Epidermal melanocyte (primary cell): Measurements from ENCODE around the gene DHRS2.

Experiments used
- DNase-seq: peaks from one replicate; pipeline ENCODE4 v3.0.0; 2011; ENCODE audit warnings: low spot score; ENCODE audit not compliant: insufficient read length

Gene DHRS2

DNA sequence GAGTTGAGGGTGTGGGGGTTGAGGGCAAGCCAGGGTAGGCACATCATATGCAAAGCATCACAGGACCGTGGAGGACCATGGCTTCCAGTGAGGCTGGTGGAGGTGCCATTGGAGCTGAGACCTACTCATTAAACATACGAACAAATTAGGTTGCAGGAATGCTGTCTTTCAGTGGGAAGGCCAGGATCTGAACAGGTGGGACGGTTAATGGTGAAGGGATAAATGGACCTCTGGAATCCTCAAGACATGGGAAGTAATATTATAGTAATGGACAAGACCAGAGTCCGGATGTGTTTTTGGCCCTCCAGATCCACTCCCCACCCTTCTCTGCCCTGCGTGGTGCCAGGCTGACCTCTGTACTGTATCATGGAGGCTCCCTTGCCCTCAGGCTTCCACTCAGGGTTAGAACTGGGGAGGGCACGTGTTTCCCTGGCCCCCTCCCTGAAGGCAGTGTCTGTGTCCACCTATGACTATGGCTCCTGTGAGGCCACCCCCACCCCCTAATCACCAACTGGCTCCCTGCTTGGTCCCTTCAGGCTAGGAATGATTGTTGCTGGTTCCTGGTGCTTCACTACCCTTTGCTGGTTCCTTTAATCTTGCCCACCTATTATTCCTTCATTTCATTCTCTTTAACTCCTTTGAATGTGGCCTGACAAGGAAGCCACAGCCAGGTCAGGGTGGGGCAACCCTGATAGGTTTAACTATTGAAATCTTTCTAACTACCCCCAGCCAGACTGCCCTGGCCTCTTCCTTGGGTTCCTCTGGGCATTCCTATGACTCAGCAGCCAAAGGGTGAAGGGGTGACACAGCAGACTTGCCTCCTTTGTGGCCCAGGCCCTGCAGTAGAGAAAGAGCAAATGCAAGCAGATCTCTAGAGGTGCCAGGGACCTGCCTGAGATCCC, 10.7 kb downstream of the DHRS2 start:
- no peak for DNase-seq

DNA sequence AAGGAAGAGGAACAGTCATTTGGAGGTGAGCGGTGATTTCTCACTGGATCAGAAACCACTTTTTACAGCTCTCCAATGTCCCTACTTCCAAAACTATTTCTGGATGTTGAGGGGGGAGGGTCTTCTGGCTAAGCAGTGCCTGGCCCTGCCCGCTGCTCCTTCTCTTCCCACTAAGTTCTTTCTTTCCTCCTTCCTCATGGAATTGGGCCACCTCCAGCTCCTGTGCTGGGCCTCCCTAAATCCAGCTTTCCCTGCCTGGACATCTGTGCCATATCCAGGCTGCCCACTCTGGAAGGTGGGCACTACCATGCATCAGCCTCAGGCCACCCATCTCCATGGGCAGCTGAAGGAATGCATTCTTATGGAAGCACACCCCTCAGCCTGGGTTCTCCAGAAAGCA, 11.5 kb downstream of the DHRS2 start:
- no peak for DNase-seq

DNA sequence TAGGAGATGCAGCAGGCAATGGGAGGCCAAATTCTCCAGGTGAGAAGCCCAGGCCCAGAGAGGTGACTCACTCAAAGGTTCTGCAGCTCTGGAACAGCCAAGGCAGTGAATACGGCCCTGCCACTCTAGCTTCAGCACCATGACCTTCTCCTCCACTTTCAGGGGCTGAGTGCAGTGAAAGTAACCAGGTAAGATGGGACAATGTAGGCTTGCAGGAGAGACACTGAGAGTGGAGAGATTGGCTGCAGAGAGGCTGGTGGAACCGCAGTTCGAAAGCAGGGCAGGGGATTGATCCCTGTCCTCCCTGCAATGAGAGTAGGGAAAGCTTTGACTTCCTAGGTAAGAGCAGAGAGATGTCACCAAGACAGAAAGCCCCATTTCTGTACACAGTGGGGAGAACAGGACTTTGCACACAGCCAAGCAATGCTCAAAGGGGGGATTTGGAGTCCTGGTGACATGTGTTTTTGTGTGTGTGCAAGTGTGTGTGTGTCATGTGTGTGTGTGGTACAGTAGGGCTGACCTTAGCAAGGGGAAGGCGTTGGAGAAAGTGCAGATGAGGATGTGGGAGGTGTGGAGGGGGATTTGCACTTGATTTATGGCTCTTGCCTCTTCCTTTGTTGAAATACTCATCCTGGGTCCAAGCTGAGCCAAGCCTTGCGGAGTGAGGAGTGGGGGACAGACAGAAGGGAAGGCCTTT, 12.7 kb downstream of the DHRS2 start:
- DNase-seq = no peak

DNA sequence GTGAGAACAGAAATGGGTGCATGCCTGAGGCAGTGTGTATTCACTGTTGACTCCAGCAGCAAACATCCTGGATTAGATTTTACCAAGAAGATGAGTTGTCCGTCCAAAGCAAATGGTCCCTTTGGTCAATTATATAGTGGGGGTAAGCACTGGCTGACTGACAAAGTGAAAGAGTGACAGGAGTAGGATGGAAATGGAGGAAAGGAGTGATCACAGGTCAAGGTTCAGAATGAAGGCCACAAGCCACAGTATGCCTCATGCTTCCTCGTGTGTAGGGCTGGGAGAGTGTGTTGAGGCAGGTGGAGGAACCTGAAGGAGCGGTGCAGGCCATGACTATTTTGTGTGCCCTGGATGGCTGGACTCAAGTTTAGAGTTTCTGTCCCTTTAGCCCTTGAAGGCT, 14.3 kb downstream of the DHRS2 start:
- no peak for DNase-seq

DNA sequence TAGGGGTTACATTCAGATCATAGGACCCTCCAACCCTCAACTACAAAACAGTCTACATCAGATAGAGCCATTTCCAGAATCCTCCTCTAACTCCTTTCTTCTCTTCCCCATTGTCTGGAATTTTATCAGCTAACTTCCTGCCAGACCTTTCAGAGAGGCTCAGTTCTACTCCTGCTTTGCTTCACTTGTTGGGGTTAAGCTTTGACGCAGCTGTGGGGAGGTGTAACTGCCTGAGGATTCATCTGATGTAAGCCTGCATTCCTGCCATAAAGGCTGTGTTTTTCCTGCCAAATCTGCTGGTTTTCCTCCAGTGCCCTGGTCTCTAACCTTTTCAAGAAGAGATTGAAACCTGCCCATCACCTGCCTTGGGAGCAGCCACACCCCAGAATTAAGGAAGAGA, 16.9 kb downstream of the DHRS2 start:
- DNase-seq = no peak

DNA sequence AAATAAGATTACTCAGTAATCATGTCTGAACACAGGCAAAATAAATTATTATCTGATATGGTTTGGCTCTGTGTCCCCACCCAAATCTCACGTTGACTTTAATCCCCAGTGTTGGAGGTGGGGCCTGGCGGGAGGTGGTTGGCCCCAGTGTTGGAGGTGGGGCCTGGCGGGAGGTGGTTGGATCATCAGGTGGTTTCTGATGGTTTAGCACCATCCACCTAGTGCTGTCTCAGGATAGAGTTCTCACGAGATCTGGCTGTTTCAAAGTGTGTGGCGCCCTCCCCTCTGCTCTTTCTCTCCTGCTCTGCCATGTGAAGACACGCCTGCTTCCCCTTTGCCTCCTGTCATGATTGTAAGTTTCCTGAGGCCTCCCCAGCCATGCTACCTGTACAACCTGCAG, 18.1 kb downstream of the DHRS2 start:
- no peak for DNase-seq

DNA sequence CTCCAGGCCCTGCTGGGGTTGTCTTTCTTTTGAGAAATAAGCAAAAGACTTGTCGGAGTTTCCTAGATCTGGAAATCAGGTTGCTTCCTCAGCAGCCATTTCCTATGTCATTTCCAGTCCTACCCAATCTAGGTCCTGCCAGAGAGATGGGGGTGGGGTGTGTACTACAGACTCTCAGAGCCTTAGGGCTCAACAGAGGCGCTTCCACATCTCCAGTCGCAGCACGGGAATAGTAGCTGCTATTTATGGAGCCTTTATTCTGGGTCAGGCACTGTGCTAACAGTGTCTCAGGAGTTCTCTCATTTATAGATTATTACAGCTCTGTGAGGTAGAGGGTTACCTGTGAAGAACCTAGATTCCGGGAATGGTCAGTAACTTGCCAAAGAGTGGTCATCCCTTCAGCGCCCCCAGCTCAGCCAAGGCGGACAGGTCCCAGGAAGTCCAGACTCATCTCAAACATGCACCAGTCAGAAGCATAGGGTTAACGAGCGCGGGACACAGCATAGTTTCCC, 21.9 kb downstream of the DHRS2 start:
- DNase-seq = no peak

DNA sequence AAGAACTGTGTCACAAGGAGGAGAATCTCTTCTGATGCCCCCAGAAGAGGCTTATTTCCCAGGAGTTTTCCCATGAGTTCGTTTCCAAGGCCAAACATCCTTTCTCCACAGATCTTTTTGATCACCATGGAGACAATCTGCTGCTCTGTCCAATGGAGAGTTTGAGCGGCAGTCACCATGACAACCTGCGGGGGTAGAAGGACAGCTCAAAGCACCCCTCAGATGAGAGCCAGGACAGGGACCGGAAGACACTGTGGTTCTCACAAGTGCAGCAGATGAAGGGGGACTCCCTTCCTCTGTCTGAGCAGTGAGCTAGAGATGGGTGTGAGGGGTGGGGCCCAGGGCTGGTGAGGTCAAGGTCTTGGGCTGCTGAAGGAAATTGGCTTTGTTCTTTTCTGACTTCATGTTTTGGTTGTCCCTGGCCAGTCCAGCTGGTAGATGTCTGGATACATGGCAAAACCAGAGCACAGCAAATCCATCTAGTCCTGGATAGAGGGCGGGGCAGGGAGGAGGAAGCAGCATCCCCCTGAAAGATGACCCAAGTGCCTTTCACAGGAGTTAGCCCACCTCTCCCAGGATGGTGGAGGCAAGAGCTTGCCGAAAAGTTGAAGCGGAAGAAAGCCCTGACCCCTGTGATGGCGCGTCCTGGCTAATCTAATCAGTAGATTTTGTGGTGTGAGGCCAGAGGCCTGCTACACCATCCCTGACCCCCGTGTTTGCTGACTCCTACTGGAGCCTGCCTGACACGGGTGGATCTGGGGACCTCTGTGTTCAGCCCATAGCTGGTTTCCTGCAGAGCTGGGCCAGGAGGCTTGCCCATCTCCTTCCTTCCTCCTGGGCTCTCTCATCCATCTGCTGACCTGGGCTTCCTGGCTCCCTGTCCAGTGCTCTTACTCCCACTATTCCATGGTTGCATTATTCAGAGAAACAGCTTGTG, 24.4 kb downstream of the DHRS2 start:
- no peak for DNase-seq

DNA sequence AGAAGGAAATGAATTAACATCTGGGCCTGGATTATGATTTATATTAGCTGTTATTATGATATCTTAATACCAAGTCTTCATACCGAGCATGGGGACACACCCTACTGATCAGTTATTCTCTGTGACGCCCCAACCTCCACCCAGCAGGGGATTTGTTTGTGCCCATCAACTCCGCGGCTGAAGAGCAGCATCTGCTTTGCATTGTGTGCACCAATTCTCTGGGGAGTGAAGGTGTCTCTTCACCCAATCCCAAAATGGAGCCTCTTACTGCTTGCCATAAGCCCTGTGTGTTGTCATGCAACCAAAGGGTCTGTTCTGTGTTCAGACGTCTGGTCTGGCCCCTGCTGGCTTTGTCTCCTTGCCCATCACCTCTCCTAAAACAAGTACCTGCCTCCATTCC, 25.4 kb downstream of the DHRS2 start:
- no peak for DNase-seq

DNA sequence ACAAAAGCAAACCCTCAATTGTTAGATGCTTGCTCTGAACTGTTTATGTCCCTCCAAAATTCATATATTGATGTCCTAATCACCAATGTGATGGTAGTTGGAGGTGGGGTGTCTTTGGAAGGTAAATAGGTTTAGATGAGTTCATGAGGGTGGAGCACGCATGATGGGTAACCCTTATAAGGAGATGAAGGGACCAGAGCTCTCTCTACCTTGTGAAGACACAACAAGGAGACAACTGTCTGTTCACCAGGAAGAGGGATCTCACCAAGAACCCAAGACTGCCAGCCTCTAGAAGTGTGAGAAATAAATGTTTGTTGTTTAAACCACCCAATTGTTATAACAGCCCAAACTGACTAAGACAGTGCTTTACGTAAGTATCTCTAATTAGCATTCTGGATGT, 27.0 kb downstream of the DHRS2 start:
- DNase-seq = no peak

DNA sequence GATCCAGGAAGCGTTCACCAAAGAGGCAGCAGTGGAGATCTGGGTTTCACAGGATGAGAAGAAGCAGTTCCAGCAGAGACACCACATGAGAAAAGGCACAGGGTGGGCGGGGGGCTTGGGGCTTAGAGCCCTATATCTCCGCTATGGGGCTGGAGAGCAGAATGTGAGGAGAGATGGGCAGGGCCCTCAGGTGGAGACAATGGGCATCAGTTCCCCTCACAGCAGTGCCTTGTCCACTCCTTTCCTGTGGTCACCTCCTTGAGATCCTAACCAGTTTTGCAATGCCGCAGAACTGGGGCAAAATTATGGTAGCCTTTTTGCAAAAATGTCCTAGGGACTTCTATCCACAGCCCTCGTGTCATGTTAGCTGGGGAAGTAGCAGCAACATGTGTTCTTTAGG, 27.5 kb downstream of the DHRS2 start:
- DNase-seq = no peak

DNA sequence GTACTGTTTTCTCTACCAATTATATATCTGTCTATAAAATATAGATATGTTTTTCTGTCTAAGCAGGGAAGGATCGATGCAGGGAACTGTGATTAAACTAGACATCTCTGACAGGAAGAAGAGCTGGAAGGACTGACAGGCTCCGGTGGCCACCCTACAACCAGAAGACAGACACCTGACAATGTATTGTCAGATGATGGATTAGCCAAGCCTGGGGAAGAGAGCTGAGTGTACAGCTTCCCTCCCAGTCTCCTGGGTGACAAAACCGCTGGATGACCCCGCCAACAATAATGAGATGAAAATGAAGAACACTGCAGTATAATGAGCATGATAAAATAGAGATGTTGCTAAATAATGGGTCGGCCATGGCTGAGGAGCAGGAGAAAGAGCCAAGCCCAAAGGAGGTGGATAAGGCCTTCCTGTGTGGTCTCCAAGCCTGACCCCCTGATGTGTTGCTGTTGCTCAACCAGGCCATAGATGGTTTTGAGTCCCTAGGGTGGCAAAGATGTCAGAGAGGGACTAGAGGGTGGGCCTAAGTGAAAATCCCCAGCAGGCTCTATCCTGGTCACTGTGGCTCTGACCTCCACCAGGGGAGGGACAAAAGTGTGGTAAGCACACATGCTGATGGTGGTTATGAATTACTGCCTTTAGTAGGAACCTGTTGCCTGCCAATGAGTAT, 28.2 kb downstream of the DHRS2 start:
- DNase-seq = no peak

DNA sequence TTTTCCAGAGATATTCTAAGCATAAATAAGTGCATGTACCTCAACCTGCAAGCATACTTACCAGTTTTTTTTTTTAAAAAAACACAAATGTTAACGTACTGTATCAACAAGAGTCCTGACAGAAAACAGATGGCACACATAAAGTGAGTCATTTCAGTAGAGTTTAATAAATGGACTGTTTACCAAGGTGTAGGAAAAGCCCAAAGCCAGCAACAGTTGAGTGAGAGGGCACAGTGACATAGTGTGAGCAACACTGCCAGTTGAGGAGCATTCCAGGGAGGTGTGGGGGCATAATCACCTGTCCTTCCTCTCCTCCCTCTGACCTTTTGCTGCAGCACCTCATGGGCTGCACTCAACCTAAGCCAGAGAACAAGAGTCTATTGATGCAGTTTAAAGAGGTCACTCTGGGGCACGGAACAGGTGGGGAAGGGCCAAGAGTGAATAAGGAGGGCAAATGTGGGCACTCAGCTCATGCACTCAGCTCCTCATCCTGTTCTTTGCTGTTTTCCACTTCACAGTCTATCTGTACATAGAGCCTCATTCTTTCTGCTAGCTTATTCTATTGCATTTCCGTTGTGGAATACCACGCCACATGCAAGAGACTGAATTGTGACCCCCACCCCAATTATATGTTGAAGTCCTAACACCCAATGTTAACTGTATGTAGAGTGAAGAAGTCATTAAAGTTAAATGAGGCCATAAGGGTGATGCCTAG, 29.3 kb downstream of the DHRS2 start:
- no peak for DNase-seq

DNA sequence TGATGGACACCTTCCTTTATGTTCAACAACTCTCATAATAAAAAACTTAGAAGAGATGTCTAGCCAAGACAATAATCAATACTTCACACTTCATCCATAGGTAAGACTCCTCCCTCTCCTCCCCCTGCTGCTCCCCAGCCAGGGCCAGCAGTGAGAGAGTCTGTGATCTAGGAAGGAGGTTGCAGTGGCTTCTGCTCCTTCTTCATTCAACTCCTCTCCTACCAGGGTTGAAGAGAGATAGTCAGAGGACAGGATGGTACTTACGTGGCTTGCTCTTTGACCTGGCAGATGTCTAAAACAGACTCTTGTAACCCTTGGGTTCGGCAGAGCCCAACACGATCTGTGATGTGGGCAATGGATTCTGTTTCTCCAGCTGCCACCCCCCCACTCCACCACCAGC, 31.0 kb downstream of the DHRS2 start:
- DNase-seq = no peak

DNA sequence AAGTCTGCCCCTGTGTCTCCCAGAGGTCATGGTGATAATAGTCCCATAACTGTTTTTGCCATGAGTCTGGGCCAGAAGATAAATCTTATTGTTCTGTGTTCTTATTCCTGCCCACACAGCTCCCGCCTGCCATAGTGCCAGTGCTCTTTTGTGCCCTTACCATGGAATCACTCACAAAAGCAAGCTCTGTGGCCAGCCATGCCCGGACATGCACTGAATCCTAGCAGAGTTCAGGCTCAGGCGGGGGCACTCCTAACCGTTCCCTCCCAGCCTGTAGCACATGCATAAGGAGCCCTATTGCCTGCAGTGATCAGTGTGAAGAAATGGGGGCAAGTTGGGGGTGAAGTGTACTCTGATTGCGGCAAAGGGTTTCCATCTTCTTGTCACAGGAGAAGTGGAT, 33.3 kb downstream of the DHRS2 start:
- DNase-seq = no peak

DNA sequence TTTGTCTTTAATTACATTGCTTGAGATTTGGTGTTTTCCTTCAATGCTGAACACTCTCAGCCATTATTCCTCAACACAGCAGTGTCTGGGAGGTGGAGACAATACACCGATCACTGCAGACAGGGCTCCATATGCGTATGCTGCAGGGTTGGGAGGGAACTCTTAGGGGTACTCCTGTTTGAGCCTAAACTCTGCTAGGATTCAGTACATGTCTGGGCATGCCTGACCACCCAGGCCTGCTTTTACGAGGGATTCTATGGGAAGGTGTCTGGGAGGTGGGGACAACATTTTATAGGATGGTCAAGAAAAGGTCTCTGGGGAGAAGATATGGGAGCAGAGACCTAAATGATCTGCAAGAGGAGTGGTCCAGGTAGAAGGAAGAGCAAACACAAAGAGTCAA, 34.3 kb downstream of the DHRS2 start:
- no peak for DNase-seq

DNA sequence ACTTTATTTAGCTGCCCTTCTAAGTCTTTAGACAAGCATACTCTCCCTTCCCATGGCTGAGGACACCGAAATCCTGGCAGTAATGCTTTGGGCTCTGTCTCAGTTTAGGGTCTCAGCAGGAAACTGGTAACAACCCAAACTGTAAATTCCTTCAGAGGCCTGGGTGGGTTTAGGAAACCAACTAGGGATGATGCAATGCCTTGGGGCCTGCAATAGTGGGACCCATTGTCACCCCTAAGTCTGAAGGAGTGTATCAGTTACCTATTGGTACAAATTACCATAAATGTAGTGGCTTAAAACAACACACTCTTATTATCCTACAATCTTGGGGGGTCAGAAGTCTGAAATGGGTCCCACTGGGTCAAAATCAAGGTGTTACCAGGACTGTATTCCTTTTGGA, 36.0 kb downstream of the DHRS2 start:
- no peak for DNase-seq

DNA sequence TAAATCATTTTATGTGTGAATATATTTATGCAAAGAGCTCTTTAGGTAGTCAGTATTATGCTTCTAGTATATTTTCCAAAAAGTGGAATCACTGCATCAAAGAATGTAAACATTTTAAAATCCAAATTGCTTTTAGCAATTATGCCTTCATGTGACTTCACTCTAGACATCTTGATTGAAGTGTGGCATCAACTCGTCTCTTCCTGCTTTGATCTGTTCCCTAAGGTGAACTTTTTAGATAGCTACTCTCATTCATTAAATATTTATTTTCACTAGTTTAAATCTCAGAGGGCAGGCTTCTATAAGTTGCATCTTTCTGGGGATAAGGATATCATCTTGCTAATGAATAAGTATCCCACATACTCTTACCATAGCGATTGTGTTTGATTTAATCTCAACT, 39.2 kb downstream of the DHRS2 start:
- no peak for DNase-seq

DNA sequence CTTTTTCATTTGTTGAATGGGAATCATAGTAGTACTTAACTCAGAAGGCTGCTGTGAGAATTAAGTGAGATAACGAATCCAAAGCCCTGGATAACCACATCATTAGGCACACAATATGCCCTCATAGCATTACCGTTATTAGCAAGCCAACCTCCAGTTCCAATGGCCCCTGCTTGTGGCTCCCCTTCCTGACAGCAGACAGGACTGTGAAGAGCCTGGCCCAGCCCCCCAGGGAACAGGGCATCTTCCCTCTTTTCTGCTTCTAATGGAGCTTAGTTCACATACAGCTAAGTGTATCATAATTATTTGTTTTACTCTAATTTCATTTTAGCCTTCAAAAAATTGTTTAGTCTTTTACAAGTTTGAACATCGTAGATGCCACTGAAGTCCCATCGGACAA, 39.7 kb downstream of the DHRS2 start:
- DNase-seq = no peak

DNA sequence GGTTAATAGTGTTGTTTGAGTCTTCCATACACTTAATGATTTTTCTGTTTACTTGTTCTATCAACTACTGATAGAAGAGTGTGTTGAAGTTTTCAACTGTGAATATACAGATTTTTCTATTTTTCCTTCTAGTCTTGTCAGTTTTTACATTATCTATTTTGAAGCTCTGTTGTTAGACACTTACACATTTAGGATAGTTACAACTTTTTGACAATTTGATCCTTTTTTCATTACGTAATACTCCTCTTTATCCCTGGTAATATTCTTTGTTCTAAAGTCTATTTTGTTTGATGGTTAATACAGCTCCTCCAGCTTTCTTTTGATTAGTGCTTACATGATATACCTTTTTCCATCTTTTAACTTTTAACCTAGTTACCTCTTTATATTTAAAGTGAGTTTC, 45.2 kb downstream of the DHRS2 start:
- no peak for DNase-seq
